HG02623 (cell line): ENCODE measurements around the gene AKR1C4.
"Not testable (repeated sequence)": the region's sequence is repeated elsewhere in the genome, so short reads cannot be mapped to it uniquely, and the experiment has no call there.

Source experiments
- ATAC-seq: cut with Tn5 transposase; IDR thresholded peaks from one replicate; pipeline ENCODE4 v1.9.1; 2021; ENCODE audit warnings: moderate library complexity; ENCODE audit not compliant: unreplicated experiment

The AKR1C4 gene

DNA sequence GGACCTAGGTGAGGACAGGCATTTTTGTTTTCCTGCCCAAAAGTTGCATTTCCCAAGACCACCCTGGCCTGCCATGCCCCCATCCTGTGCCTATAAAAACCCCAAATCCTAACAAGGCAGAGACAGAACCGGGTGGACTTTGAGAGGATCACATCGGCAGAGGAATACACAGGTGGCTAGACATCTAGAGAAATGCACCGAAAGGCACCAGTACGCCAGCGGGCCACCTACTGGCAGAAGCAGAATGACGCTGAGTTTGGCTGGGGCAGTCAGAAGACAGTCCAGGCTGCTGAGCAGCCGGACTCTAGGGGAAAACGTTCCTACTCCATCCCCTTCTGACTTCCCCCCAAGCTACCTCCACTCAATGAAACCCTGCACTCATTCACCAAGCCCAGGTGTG lies 2.8 kb downstream of the AKR1C4 start:
- no peak for ATAC-seq

DNA sequence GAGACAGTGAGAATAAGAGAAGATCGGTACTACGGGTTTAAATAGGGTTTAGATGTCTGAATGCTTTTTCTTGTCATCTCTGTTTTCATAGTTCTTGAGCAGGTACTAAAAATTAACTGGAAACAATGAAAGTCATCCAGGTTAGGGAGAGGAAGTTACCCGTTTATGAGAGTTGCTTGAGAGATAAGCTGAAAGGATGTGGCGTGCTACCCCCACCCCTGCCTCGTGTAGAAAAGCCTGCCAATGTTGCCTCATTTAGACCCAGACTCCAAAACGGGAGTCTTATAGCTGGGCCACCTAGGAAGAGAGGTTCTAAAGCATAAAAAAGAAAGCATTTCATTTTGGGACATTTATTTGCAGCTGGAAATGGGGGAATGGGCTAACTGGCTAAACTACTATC lies 10.2 kb downstream of the AKR1C4 start:
- no peak for ATAC-seq

DNA sequence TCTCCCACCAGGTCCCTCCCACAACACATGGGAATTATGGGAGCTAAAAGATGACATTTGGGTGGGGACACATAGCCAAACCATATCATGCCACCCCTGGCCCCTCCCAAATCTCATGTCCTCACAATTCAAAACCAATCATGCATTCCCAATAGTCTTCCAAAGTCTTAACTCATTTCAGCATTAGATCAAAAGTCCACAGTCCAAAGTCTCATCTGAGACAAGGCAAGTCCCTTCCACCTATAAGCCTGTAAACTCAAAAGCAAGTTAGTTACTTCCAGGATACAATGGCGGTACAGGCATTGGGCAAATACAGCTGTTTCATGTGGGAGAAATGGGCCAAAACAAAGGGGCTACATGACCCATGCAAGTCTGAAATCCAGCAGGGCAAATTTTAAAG lies 13.1 kb downstream of the AKR1C4 start:
- ATAC-seq = not testable (repeated sequence)

DNA sequence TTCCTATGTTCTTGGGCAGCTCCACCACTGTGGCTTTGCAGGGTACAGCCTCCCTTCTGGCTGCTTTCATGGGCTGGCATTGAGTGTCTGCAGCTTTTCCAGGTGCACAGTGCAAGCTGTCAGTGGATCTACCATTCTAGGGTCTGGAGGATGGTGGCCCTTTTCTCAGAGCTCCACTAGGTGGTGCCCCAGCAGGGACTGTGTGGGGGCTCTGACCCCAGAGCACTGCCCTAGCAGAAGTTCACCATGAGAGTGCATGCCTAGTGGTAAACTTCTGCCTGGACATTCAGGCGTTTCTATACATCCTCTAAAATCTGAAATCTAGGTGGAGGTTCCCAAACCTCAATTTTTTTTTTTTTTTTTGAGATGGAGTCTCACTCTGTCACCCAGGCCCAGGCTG lies 13.6 kb downstream of the AKR1C4 start:
- ATAC-seq = not testable (repeated sequence)

DNA sequence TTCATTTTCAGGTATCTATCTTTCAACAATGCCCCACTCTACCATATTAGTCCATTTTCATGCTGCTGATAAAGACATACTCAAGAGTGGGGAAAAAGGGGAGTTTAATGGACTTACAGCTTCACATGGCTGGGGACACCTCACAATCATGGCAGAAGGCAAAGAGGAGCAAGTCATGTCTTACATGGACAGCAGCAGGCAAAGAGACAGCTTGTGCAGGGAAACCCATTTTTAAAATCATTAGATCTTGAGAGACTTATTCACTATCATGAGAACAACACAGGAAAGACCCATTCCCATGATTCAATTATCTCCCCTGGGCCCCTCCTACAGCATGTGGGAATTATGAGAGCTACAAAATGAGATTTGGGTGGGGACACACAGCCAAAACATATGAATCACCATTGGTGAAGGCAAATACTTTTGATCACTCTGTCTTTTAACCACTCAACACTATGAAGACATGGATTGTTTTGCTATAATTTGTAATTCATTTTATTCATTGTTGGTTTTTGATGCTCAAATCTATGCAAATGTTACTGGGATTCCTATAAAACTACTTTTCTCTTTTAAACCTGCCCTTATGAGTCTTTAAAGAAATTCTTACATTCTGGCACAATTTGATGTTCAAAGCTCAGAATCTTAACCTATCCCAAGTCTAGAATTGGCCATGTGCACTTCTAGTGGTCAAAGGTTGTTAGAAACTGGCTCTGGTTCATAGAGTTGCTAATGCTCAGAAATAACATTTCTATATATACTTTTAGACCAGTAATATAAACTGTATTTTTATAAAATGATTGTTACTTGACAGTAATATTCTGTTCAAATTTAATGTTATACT lies 15.3 kb downstream of the AKR1C4 start:
- ATAC-seq = no peak

DNA sequence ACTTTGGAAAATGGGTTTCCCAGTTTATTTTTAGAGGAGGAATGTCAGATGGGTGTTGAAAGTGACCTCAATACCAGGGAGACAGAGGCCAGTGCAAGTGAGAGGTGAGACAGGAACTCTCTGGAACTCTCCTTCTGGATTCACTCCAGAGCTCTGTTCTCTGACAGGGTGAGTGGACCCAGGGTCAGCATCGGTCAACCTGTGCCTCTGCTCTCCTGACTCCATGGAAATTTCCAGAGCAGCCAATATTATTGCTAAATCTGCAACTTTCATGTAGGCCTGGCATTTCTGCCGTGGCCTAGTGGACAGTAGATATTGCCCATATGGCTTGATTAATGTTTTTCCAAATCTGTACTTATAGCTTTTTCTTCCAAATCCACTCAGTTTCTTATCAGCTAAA lies 20.2 kb downstream of the AKR1C4 start:
- ATAC-seq = no peak

DNA sequence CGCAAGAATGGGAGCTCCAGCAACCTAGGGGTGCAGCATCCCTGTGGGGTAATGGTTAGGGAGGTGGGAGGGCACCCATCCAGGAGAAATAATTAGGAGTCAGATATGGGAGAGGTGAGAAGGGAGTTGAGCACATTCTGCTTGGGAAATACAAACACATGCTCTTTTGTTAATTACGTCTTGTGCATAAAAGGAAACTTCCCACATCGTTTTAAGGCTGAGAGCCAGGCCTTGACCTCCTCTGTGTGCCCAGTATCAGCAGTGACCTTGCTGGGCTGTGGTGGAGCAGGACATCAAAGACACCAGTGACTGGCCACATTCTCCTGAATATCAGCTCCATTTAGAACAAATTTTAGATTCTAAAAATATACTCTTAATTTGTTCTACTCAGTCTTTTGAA lies 22.6 kb downstream of the AKR1C4 start:
- no peak for ATAC-seq

DNA sequence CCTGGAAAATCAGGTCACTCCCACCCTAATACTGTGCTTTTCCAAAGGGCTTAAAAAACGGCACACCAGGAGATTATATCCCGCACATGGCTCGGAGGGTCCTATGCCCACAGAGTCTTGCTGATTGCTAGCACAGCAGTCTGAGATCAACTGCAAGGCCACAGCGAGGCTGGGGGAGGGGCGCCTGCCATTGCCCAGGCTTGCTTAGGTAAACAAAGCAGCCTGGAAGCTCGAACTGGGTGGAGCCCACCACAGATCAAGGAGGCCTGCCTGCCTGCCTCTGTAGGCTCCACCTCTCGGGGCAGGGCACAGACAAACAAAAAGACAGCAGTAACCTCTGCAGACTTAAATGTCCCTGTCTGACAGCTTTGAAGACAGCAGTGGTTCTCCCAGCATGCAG lies 26.3 kb downstream of the AKR1C4 start:
- not testable (repeated sequence) for ATAC-seq

DNA sequence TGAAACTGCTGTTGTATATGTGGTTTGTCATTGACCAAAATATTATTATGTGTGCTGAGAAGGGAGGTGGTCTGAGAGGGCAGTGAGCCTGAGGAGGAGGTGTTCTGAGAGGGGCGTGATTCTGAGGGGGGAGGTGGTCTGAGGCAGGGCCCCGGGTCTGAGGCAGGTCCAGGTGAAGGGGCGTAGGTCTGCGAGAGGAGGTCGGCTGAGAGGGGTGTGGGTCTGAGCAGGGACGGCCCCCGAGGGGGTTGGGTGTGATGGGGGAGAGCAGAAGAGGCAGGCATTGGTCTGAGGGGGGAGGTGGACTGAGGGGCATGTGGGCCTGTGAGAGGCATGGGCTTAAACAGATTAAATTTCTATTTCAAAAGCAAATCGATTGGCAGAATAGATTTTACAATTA lies 32.4 kb downstream of the AKR1C4 start:
- no peak for ATAC-seq

DNA sequence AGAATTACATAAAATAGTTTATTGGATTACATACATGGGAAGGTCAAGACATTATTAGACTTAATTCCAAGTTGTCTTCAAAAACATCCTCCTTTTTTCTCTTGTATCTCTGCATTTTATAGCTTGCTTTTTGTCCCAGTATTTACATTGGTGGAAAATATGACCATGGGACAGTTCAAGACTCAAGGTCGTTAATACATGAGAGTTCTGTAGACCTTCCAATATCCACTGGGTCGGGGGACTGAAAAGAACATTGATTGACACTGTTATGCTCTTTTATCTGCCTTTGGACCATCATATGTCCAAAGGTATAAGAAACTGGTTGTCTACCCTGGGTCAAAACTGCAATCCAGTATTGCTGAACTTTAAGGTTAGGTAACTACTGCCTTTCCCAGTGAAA lies 36.7 kb downstream of the AKR1C4 start:
- no peak for ATAC-seq

DNA sequence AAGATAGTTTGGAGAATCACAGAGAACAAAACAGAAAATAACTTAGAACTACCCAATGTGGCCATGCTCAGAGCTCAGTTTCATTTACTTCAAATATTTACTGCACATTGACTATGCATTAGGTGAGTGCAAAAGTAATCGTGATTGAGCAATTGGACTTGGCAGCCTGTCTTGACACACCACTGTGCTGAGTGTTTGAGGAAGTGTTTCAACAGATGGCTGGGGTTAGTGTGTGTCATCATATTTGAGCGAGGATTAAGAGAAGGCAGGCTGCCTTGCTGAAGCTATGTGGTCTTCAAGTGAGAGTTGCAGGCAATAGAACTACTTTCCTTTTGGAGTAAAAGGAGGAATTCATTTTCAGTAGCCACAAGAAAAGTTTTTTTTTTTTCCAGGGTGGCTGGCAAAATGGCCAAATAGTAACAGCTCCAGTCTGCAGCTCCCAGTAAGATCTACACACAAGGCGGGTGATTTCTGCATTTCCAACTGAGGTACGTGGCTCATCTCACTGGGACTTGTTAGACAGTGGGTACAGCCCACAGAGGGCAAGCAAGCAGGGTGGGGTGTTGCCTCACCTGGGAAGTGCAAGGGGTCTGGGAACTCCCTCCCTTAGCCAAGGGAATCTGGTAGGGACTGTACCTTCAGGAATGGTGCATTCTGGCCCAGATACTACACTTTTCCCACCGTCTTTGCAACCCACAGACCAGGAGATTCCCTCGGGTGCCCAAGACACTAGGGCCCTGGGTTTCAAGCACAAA lies 37.6 kb downstream of the AKR1C4 start:
- ATAC-seq = no peak

DNA sequence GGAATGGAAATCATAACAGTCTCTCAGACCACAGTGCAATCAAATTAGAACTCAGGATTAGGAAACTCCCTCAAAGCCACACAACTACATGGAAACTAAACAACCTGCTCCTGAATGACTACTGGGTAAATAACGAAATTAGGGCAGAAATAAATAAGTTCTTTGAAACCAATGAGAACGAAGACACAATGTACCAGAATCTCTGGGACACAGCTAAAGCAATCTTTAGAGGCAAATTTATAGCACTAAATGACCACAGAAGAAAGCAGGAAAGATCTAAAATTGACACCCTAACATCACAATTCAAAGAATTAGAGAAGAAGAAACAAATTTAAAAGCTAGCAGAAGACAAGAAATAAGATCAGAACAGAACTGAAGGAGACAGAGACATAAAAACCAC lies 40.9 kb downstream of the AKR1C4 start:
- ATAC-seq = not testable (repeated sequence)

DNA sequence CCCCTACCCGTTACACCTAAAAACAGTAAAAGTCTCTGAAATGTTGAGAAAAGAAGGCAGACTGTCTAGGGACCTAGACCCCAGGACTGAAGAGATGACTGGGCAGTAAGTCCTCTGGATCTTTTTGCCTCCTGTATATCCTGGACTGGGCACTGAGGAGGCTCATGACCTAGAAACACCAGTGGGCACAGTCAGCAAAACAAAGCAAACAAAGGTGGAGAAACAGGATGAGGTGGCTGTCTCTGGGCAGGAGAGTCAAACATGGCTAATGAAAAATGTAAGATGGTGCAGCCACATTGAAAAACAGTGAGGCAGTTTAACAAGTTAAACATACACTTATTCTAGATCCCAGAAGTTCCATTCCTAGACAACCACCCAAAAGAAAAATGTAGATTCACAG lies 45.9 kb downstream of the AKR1C4 start:
- no peak for ATAC-seq

DNA sequence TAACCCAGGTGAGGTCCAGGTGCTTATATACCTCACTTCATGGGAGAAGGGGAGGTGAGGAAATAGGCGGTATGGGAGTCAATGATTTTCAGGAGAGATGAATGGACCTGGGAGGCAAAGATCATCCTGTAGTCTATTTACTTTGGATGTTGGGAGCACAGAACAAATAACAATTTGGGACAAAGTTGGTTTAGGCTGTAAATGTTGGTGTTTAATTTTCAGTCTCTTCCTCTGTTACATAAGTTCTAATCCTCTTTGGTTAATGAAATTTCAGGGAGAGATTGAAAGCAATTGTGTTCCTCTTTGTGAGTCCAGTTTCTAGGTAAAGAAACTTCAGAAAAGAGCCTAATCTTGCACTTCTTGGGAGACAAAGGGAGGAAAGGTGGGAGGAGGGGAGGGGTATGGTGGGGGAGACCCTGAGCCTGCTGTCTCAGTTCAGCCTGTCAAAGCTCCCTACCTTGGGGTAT lies 46.9 kb downstream of the AKR1C4 start:
- ATAC-seq = no peak

DNA sequence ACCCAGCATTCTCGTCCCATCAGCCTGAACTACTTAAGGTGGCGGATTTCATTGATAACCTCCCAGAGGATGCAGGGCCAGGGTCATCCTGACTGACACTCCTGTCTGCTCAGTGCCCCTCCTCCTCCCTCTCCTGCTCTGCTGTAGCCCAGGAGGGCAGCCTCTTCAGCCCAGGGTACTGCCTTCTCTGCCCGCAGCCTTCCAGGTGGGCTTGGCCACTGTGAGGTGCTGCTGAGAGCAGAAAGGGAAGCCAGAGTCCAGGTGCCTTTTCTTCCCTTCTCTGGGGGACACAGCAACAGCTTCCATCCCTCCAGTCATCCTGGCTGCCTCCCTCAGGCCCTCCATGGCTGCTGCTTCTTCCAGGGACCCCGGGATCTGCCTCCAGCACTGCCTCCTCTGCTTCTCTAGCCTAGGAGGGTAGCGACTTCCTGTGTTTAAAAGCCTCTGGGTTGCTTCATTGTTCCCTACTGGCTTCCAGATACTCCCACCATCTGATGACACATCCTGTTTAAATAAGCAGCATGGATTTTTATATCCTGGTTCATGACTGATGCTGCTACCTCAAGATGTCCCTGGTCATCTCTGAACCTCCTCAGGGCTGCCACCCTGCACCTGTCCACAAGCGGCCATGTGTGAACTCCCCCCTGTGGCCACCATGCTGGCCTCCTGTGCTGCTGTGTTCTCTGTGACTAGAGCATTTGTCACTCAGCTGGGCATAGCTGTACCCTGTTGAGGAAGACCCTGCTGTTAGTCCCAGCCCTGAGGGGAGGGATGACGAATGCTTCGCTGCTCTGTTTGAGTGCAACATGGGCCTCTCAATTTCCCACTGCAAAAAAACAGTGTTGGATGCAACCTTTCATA lies 55.8 kb downstream of the AKR1C4 start:
- ATAC-seq = no peak

DNA sequence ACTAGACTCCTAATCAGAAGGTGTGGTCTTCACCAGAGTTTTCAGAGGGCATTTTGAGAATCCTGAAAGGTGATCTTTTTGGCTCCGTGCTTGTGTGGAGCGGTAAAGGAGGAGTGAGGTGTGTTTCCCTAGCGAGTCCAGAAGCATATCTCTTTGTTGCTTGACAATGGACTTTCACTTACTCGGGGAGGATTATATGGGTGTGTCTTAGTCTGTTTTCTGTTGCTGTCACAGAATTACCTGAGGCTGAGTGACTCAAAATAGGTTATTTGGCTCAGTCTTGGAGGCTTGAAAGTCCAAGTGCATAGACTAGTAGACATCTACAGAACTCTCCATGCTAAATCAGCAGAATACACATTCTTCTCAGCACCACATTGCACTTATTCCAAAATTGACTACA lies 57.9 kb downstream of the AKR1C4 start:
- ATAC-seq = no peak

DNA sequence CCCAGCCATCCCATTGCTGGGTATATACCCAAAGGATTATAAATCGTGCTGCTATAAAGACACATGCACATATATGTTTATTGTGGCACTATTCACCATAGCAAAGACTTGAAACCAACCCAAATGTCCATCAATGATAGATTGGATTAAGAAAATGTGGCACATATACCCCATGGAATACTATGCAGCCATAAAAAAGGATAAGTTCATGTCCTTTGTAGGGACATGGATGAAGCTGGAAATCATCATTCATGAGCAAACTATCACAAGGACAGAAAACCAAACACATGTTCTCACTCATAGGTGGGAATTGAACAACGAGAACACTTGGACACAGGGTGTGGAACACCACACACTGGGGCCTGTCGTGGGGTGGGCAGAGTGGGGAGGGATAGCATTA lies 61.1 kb downstream of the AKR1C4 start:
- not testable (repeated sequence) for ATAC-seq

DNA sequence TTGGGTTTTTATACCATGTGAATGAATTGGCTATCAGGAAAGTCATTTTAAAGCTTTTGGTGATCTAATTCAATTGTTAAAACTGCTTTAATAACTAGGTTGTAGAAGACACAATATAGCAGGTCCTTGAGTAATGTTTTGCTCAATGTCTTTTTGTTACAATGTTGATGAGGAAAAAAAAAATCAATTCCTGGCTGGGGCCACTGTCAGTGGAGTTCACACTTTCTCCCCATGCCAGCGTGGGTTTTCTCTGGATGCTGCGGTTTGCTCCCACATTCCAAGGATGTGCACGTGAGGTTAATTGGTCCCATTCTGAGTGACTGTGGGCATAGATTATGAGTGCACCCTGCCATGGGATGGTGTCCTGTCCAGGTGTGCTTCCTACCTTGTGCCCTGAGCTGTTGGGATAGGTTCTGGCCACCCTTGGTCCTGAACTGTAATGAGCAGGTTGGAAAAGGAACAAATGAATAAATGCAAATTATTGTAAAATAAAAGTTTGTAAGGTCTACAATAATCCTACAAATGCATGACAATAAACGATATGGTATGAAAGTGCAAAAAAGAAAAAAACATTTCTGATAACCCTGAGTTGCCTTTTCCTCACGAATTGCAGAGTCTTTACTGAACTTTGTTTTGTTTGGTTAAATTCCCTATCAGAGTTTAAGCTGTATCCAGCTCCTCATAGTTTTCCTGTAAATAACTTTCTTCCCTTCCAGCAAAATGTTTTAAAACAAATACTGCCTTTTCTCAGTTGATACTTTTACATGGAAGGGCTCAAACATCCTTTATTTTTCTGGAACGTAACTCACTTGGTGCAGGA lies 62.7 kb downstream of the AKR1C4 start:
- no peak for ATAC-seq

DNA sequence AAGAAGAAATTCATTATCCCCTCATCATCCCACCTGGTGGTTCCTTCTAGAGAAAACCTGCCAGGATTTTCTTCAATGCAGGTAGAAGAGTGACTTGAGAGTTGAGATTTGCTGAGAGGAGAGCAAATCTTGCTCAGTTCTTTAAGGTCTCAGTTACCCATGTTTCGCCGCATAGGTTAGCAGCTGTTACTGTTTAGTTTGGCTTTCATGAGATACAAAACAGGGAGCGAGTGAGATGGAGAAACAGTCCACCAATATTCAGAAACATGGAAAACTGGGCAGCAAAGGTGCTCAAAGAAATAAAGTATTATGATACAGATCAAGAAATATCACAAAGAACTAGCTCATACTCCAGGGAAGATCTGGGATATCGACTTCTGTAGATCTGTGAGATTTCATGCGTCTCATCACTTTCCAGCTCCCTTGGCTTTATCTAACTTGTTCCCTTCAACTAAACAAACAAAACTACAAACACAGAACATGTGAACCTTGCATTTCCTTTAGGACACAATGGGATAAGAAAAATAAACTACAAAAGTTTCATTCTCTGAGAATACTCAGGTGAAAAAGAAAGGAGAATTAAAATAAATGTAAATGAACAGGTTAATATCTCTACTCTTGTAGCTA lies 63.4 kb downstream of the AKR1C4 start:
- no peak for ATAC-seq

DNA sequence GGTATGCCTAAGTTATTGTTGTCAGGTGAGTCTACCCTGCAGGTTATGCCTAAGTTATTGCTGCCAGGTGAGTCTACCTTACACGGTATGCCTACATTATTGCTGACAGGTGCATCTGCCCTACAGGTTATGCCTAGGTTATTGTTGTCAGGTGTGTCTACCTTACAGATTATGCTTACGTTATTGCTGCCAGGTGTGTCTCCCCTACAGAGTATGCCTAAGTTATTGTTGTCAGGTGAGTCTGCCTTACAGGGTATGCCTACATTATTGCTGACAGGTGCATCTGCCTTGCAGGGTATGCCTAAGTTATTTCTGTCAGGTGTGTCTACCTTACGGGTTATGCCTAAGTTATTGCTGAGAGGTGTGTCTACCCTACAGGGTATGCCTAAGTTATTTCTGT lies 64.2 kb downstream of the AKR1C4 start:
- ATAC-seq = no peak
